HepG2 (cell line): Measurements from ENCODE around the gene COBL. TPM values are rescaled to one million over a fixed set of nuclear protein-coding genes. Genes with fewer than 3 reads are reported as not detected.

Experiments used
- ATAC-seq: fragments of 200-7000 bp; cut with Tn5 transposase; 3 replicates; pipeline ENCODE4 v1.9.1; 2020; ENCODE audit warnings: mild to moderate bottlenecking, moderate library complexity
- BruUV-seq: library from RNA; stranded (reverse); fragments of 400-500 nt; replicated peaks from 2 replicates; lab custom pipeline; 2021; lab: Mats Ljungman, UMichigan
- CTCF ChIA-PET: fragments of 300-600 bp; formaldehyde crosslinking; extraction: SDS; loops from one replicate; lab custom pipeline; 2021; ENCODE audit warnings: low total read pairs, inconsistent platforms, low intra/inter-chr PET ratio; lab: Yijun Ruan, JAX
- POLR2A ChIA-PET: fragments of 350-600 bp; sonication (Branson Sonifier 250); formaldehyde crosslinking; loops from one replicate; lab custom pipeline; 2020; ENCODE audit warnings: antibody characterized with exemption, inconsistent platforms; lab: Yijun Ruan, JAX
- DNase-seq: peaks from one replicate; pipeline ENCODE4 v3.0.0-alpha.2; 2015; ENCODE audit warnings: low spot score
- FAIRE-seq: peaks from 3 replicates; lab custom pipeline; 2011; peaks lifted over from hg19 to GRCh38; lab: Jason Lieb, UNC
- H2AFZ ChIP-seq: one replicate; pipeline ENCODE4 v1.6.1; 2011; ENCODE audit warnings: low read length, inconsistent platforms
- H3K27ac ChIP-seq: fragments of 300-600 bp; 3 replicates; pipeline ENCODE4 v1.8.0; 2011; ENCODE audit warnings: mixed run types, mild to moderate bottlenecking, mixed read lengths, low read length, inconsistent platforms; ENCODE audit not compliant: insufficient read depth; ENCODE audit errors: extremely low read length
- H3K27me3 ChIP-seq, 2 experiments: fragments of 200-600 bp in 1 of 2; 2 replicates in 1 of 2; 3 replicates in 1 of 2; pipeline versions ENCODE4 v1.6.0 to v1.8.0; 2011; ENCODE audit warnings: low read length in 2 of 2, mild to moderate bottlenecking in 2 of 2, moderate library complexity in 2 of 2, inconsistent platforms in 1 of 2; ENCODE audit not compliant: insufficient read depth in 2 of 2, control insufficient read depth in 1 of 2
- H3K36me3 ChIP-seq, 2 experiments: fragments of 200-600 bp in 1 of 2; replicated peaks in 1 of 2; 2 replicates in 1 of 2; 3 replicates in 1 of 2; pipeline versions ENCODE4 v1.5.1 to v1.8.0; 2011; ENCODE audit warnings: low read length in 2 of 2, inconsistent platforms in 1 of 2; ENCODE audit not compliant: insufficient read depth in 2 of 2, control insufficient read depth in 1 of 2
- H3K4me1 ChIP-seq: 2 replicates; pipeline ENCODE4 v1.5.1; 2012; ENCODE audit warnings: low read length, inconsistent platforms; ENCODE audit not compliant: insufficient read depth
- H3K4me2 ChIP-seq: 2 replicates; pipeline ENCODE4 v1.6.0; 2011; ENCODE audit warnings: low read depth, low read length, inconsistent platforms
- H3K4me3 ChIP-seq, 3 experiments: fragments of 200-600 bp in 1 of 3; sonication (generic), shearing (Covaris generic) in 1 of 3; replicated peaks in 1 of 3; 2 replicates each; pipeline ENCODE4 v1.5.1; 2011 to 2016; ENCODE audit warnings: low read length in 3 of 3, inconsistent platforms in 2 of 3, low read depth in 2 of 3, mild to moderate bottlenecking in 2 of 3, control low read depth in 1 of 3, mixed read lengths in 1 of 3; ENCODE audit not compliant: insufficient read depth in 1 of 3
- H3K79me2 ChIP-seq: one replicate; pipeline ENCODE4 v1.6.1; 2011; ENCODE audit warnings: low read length, inconsistent platforms; ENCODE audit not compliant: insufficient read depth
- H3K9ac ChIP-seq: 2 replicates; pipeline ENCODE4 v1.6.0; 2011; ENCODE audit warnings: mild to moderate bottlenecking, low read depth, low read length, inconsistent platforms; ENCODE audit not compliant: insufficient read depth
- H3K9me3 ChIP-seq: 2 replicates; pipeline ENCODE4 v1.5.1; 2012; ENCODE audit warnings: mild to moderate bottlenecking, low read length
- H4K20me1 ChIP-seq: 2 replicates; pipeline ENCODE4 v1.6.0; 2011; ENCODE audit warnings: inconsistent platforms, mild to moderate bottlenecking, low read length, moderate library complexity; ENCODE audit not compliant: insufficient read depth
- DR1 ChIP-seq: sonication (generic); formaldehyde crosslinking; IDR thresholded peaks from 2 replicates; pipeline ENCODE4 v1.8.0; 2021; ENCODE audit warnings: mild to moderate bottlenecking, missing genetic modification reagents, inconsistent platforms
- MTF2 ChIP-seq: sonication (generic); formaldehyde crosslinking; IDR thresholded peaks from 2 replicates; pipeline ENCODE4 v1.5.0; 2020; ENCODE audit warnings: missing genetic modification reagents, borderline replicate concordance
- NFKB2 ChIP-seq: sonication (generic); formaldehyde crosslinking; IDR thresholded peaks from 2 replicates; pipeline ENCODE4 v1.4.0; 2020; ENCODE audit warnings: missing genetic modification reagents, borderline replicate concordance
- SALL2 ChIP-seq: sonication (generic); formaldehyde crosslinking; IDR thresholded peaks from 2 replicates; pipeline ENCODE4 v1.8.1; 2023; ENCODE audit warnings: mild to moderate bottlenecking, missing genetic modification reagents, inconsistent platforms
- ZNF160 ChIP-seq: sonication (generic); formaldehyde crosslinking; IDR thresholded peaks from 2 replicates; pipeline ENCODE4 v1.8.0; 2022; ENCODE audit warnings: mild to moderate bottlenecking, inconsistent platforms, missing genetic modification reagents
- ZNF619 ChIP-seq: sonication (generic); formaldehyde crosslinking; IDR thresholded peaks from 2 replicates; pipeline ENCODE4 v1.4.0; 2020; ENCODE audit warnings: mild to moderate bottlenecking, missing genetic modification reagents
- ZNF792 ChIP-seq: IDR thresholded peaks from 2 replicates; pipeline ENCODE4 v1.6.1; 2016
- WGBS: methylation state at CpG from one replicate; pipeline ENCODE4 v1.1.6; 2017; ENCODE audit warnings: low lambda C conversion rate; 5-methylcytosine and 5-hydroxymethylcytosine counted together
- in situ Hi-C: cut with HindIII; loops from 2 replicates; pipeline ENCODE4 v1.10.0; 2017; ENCODE audit warnings: low pct_unique_long_range_greater_than_20kb; ENCODE audit not compliant: extremely low pct_ligation_motif_present
- intact Hi-C: fragments of 100-400 bp; cut with micrococcal nuclease; formaldehyde crosslinking; loops from one replicate; pipeline ENCODE4 v1.10.0; 2022; ENCODE audit not compliant: unreplicated experiment
- polyA plus RNA-seq, 8 experiments: library from polyadenylated mRNA; depleted of rRNA in 3 of 8; stranded (reverse) in 7 of 8; unstranded in 1 of 8; fragments of >200 nt; fragmentation: Illumina TruSeq in 4 of 8; extraction: Trizol in 4 of 8; gene quantifications; 2 replicates each; pipeline versions ENCODE4 v1.2.1 to v1.2.3, GENCODE V29; 2011 to 2016; ENCODE audit warnings: low read depth in 4 of 8, missing spikeins in 1 of 8, mixed read lengths in 1 of 8; ENCODE audit not compliant: insufficient read depth in 1 of 8
- total RNA-seq, 5 experiments: library from RNA; depleted of rRNA; stranded (reverse); fragments of >200 nt; fragmentation: Illumina TruSeq; extraction: Trizol; gene quantifications; 2 replicates each; pipeline ENCODE4 v1.2.3, GENCODE V29; 2016; ENCODE audit warnings: low read depth in 1 of 5
- TF ChIP-seq, protein P1 (sequence below): sonication (generic); formaldehyde crosslinking; IDR thresholded peaks from 2 replicates; pipeline ENCODE4 v1.4.0; 2020; ENCODE audit warnings: missing genetic modification reagents
- TF ChIP-seq, protein P2 (sequence below): sonication (generic); formaldehyde crosslinking; IDR thresholded peaks from 2 replicates; pipeline ENCODE4 v1.4.0; 2020; ENCODE audit warnings: missing genetic modification reagents

COBL gene
- total and polyA plus RNA-seq, 2 of the 13 experiments (the other 11 are each of a cell fraction or from before 2014, with no cell fraction given), result 3.8 to 4.9 TPM

DNA sequence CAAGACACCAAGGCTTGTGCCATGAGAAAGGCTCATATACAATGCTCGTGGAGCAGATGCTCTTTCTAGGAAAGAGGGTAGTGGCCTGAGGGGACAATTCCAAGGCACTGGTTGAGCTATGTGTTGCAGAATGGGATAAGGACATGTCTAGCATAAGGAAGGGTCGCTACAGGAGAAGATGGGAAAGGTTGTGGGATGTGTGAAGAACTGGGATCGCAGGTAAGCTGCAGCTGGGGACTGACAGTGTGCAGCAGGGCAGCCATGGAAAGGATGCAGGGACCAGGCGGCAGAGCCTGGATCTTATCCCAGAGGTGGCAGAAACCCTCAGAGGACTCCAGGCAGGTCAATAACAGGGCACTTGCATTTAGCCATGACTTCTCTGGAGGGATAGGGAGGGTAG is 56.1 kb downstream of the COBL start:
- H4K20me1 ChIP-seq, result no peaks in the 10 kb centered on the region
- H3K9me3 ChIP-seq, result no peaks in the 10 kb centered on the region
- no peak overlapping the region for H3K27ac ChIP-seq
- no peak overlapping the region for H3K4me2 ChIP-seq
- intact Hi-C loops (no loop called here), in situ Hi-C loops (no loop called here)
- H3K27me3 ChIP-seq, result no peaks in the 10 kb centered on the region
- no peak for ATAC-seq
- H3K9ac ChIP-seq, result no peak overlapping the region
- WGBS, result 93% methylated on average over 4 of the region's 4 CpGs
- no peak overlapping the region for H2AFZ ChIP-seq
- ChIA-PET CTCF (no interaction called here), POLR2A (no interaction called here)
- TF ChIP-seq ZNF792 (CRISPR knock-in tag) (no peak), MTF2 (CRISPR knock-in tag) (no peak)
- H3K4me1 ChIP-seq, result peaks cover 35% of the 10 kb centered on the region
- no TSS peak for BruUV-seq
- no peak overlapping the region for H3K4me3 ChIP-seq
- no peaks in the 10 kb centered on the region for H3K36me3 ChIP-seq
- H3K79me2 ChIP-seq, result peaks cover 10% of the 10 kb centered on the region
- no peak for FAIRE-seq
- no peak for DNase-seq

DNA sequence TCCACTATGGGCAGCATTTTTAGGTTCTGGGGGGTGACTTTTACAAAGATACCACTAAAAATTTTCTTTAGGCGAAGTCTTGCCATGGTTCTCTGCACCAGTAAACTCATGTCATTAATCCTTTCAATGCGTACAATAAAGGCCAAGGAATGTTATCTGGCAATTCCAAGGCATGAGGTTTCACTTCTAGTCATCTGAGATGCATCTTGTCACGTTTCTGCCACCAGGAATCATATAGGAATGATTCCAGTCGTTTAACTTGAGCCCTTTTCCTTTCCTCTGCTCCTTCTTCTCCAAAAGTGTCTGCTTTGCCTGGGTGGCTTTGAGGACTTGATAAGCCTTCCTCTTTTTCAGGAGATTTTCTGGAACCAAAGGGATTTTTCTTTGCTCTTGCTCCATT is 56.8 kb downstream of the COBL start:
- ChIA-PET CTCF (no interaction called here), POLR2A (no interaction called here)
- no peaks in the 10 kb centered on the region for H3K9me3 ChIP-seq
- H3K27ac ChIP-seq, result no peak overlapping the region
- DNase-seq (no peak), ATAC-seq (no peak), FAIRE-seq (no peak)
- intact Hi-C loops (no loop called here), in situ Hi-C loops (loop anchor here (10.0 kb wide), 1 partner anchor 105 kb away; no protein-coding TSS in a partner anchor)
- peaks cover 28% of the 10 kb centered on the region for H3K4me1 ChIP-seq
- H3K79me2 ChIP-seq, result peaks cover 8% of the 10 kb centered on the region
- no peaks in the 10 kb centered on the region for H3K36me3 ChIP-seq
- no peak overlapping the region for H3K4me2 ChIP-seq
- H3K9ac ChIP-seq, result no peak overlapping the region
- no peak overlapping the region for H2AFZ ChIP-seq
- H4K20me1 ChIP-seq, result no peaks in the 10 kb centered on the region
- WGBS, result 85% methylated on average over 4 of the region's 4 CpGs
- BruUV-seq, result no TSS peak
- no peaks in the 10 kb centered on the region for H3K27me3 ChIP-seq
- TF ChIP-seq, protein P1, sequence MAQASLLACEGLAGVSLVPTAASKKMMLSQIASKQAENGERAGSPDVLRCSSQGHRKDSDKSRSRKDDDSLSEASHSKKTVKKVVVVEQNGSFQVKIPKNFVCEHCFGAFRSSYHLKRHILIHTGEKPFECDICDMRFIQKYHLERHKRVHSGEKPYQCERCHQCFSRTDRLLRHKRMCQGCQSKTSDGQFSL, result no peak
- TF ChIP-seq DR1 (no peak), ZNF160 (CRISPR knock-in tag) (no peak), ZNF619 (CRISPR knock-in tag) (no peak), SALL2 (CRISPR knock-in tag) (no peak), NFKB2 (CRISPR knock-in tag) (no peak)
- TF ChIP-seq, protein P2, sequence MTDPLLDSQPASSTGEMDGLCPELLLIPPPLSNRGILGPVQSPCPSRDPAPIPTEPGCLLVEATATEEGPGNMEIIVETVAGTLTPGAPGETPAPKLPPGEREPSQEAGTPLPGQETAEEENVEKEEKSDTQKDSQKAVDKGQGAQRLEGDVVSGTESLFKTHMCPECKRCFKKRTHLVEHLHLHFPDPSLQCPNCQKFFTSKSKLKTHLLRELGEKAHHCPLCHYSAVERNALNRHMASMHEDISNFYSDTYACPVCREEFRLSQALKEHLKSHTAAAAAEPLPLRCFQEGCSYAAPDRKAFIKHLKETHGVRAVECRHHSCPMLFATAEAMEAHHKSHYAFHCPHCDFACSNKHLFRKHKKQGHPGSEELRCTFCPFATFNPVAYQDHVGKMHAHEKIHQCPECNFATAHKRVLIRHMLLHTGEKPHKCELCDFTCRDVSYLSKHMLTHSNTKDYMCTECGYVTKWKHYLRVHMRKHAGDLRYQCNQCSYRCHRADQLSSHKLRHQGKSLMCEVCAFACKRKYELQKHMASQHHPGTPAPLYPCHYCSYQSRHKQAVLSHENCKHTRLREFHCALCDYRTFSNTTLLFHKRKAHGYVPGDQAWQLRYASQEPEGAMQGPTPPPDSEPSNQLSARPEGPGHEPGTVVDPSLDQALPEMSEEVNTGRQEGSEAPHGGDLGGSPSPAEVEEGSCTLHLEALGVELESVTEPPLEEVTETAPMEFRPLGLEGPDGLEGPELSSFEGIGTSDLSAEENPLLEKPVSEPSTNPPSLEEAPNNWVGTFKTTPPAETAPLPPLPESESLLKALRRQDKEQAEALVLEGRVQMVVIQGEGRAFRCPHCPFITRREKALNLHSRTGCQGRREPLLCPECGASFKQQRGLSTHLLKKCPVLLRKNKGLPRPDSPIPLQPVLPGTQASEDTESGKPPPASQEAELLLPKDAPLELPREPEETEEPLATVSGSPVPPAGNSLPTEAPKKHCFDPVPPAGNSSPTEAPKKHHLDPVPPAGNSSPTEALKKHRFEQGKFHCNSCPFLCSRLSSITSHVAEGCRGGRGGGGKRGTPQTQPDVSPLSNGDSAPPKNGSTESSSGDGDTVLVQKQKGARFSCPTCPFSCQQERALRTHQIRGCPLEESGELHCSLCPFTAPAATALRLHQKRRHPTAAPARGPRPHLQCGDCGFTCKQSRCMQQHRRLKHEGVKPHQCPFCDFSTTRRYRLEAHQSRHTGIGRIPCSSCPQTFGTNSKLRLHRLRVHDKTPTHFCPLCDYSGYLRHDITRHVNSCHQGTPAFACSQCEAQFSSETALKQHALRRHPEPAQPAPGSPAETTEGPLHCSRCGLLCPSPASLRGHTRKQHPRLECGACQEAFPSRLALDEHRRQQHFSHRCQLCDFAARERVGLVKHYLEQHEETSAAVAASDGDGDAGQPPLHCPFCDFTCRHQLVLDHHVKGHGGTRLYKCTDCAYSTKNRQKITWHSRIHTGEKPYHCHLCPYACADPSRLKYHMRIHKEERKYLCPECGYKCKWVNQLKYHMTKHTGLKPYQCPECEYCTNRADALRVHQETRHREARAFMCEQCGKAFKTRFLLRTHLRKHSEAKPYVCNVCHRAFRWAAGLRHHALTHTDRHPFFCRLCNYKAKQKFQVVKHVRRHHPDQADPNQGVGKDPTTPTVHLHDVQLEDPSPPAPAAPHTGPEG (CRISPR knock-in tag), result no peak
- no peak overlapping the region for H3K4me3 ChIP-seq
